Skeletal muscle tissue (tissue), 4 donors: Measurements from ENCODE around the gene GRM6. TPM values are rescaled to one million over a fixed set of nuclear protein-coding genes. Genes with fewer than 3 reads are reported as not detected.

Experiments
- H3K27ac ChIP-seq: one replicate; pipeline ENCODE4 v1.7.0; 2013; ENCODE audit warnings: mild to moderate bottlenecking, low read depth, low read length, inconsistent platforms
- H3K27me3 ChIP-seq, 3 donors: one replicate each; pipeline ENCODE4 v1.7.0; 2013; ENCODE audit warnings: low read length in 3 of 3; ENCODE audit not compliant: control insufficient read depth in 3 of 3, insufficient read depth in 3 of 3
- H3K36me3 ChIP-seq, 3 donors: one replicate each; pipeline ENCODE4 v1.7.0; 2013; ENCODE audit warnings: low read length in 3 of 3; ENCODE audit not compliant: control insufficient read depth in 3 of 3, insufficient read depth in 3 of 3
- H3K4me1 ChIP-seq, 3 donors: one replicate each; pipeline ENCODE4 v1.7.0; 2013; ENCODE audit warnings: low read length in 3 of 3, mild to moderate bottlenecking in 3 of 3; ENCODE audit not compliant: control insufficient read depth in 3 of 3, insufficient read depth in 3 of 3
- H3K4me3 ChIP-seq, 3 donors: one replicate each; pipeline ENCODE4 v1.7.0; 2013; ENCODE audit warnings: low read length in 3 of 3
- H3K9ac ChIP-seq, 3 donors: one replicate each; pipeline ENCODE4 v1.7.0; 2013; ENCODE audit warnings: low read length in 3 of 3, mild to moderate bottlenecking in 3 of 3, moderate library complexity in 2 of 3, low read depth in 1 of 3
- H3K9me3 ChIP-seq, 3 donors: one replicate each; pipeline ENCODE4 v1.7.0; 2013; ENCODE audit warnings: low read length in 3 of 3; ENCODE audit not compliant: control insufficient read depth in 3 of 3
- total RNA-seq: library from RNA; depleted of rRNA; stranded (reverse); fragments of >200 nt; gene quantifications from one replicate; pipeline ENCODE4 v1.2.3, GENCODE V29; 2014
- donor health status: Osteomylitis.

The GRM6 gene
- total RNA-seq, 1 donor from 2014 or later = not detected

GRCh38 chr5:178995341-178995690, 196 bp upstream of the GRM6 start:
- Histone ChIP-seq H3K4me3 (no peak overlapping the region), H3K27me3 (peaks cover 21 to 37% (median 27%) of the 10 kb centered on the region in 3 donors), H3K27ac (no peak overlapping the region), H3K36me3 (no peaks in the 10 kb centered on the region), H3K9me3 (no peaks in the 10 kb centered on the region), H3K9ac (no peak overlapping the region), H3K4me1 (no peaks in the 10 kb centered on the region)

GRCh38 chr5:178993955-178994579, 1.1 kb downstream of the GRM6 start:
- peaks cover 21 to 37% (median 27%) of the 10 kb centered on the region in 3 donors for H3K27me3 ChIP-seq
- H3K9ac ChIP-seq = no peak overlapping the region
- no peaks in the 10 kb centered on the region for H3K36me3 ChIP-seq
- H3K9me3 ChIP-seq = peaks cover 5 to 6% (median 6%) of the 10 kb centered on the region in 3 donors
- no peak overlapping the region for H3K27ac ChIP-seq
- no peaks in the 10 kb centered on the region for H3K4me1 ChIP-seq
- H3K4me3 ChIP-seq = no peak overlapping the region

- Histone ChIP-seq H3K27ac (no peak overlapping the region), H3K36me3 (no peaks in the 10 kb centered on the region), H3K9me3 (peaks cover 6 to 7% (median 6%) of the 10 kb centered on the region in 3 donors), H3K4me3 (no peak overlapping the region), H3K4me1 (no peaks in the 10 kb centered on the region), H3K27me3 (peaks cover 21 to 35% (median 27%) of the 10 kb centered on the region in 3 donors), H3K9ac (no peak overlapping the region)
These were observed 1.8 kb downstream of the GRM6 start for GRCh38 chr5:178993236-178993765.

- Histone ChIP-seq H3K27me3 (peaks cover 21 to 35% (median 27%) of the 10 kb centered on the region in 3 donors), H3K4me3 (no peak overlapping the region), H3K9me3 (peaks cover 6 to 9% (median 6%) of the 10 kb centered on the region in 3 donors), H3K9ac (no peak overlapping the region), H3K27ac (no peak overlapping the region), H3K4me1 (no peaks in the 10 kb centered on the region), H3K36me3 (no peaks in the 10 kb centered on the region)
These were observed 2.7 kb downstream of the GRM6 start for GRCh38 chr5:178992291-178992895.

- Histone ChIP-seq H3K4me3 (no peak overlapping the region), H3K27me3 (peaks cover 19 to 30% (median 27%) of the 10 kb centered on the region in 3 donors), H3K36me3 (no peaks in the 10 kb centered on the region), H3K9ac (no peak overlapping the region), H3K4me1 (no peaks in the 10 kb centered on the region), H3K9me3 (peaks cover 6 to 14% (median 12%) of the 10 kb centered on the region in 3 donors), H3K27ac (no peak overlapping the region)
These were observed 3.7 kb downstream of the GRM6 start for GRCh38 chr5:178991190-178992145.

- Histone ChIP-seq H3K9me3 (peaks cover 6 to 18% (median 12%) of the 10 kb centered on the region in 3 donors), H3K27ac (no peak overlapping the region), H3K36me3 (no peaks in the 10 kb centered on the region), H3K4me1 (no peaks in the 10 kb centered on the region), H3K9ac (no peak overlapping the region), H3K4me3 (no peak overlapping the region), H3K27me3 (peaks cover 12 to 22% (median 20%) of the 10 kb centered on the region in 3 donors)
These were observed 4.6 kb downstream of the GRM6 start for GRCh38 chr5:178990491-178990890.

- H3K4me3 ChIP-seq = no peak overlapping the region
- H3K4me1 ChIP-seq = no peaks in the 10 kb centered on the region
- peaks cover 6 to 21% (median 12%) of the 10 kb centered on the region in 3 donors for H3K9me3 ChIP-seq
- H3K27me3 ChIP-seq = peaks cover 11 to 19% (median 14%) of the 10 kb centered on the region in 3 donors
- H3K9ac ChIP-seq = no peak overlapping the region
- no peaks in the 10 kb centered on the region for H3K36me3 ChIP-seq
- H3K27ac ChIP-seq = no peak overlapping the region
These were observed 5.8 kb downstream of the GRM6 start for GRCh38 chr5:178989311-178989710.

- H3K9me3 ChIP-seq = peaks cover 6 to 23% (median 12%) of the 10 kb centered on the region in 3 donors
- H3K36me3 ChIP-seq = no peaks in the 10 kb centered on the region
- H3K27ac ChIP-seq = no peak overlapping the region
These were observed 6.5 kb downstream of the GRM6 start for GRCh38 chr5:178988436-178989220.

GRCh38 chr5:178986326-178986960, 8.7 kb downstream of the GRM6 start:
- no peak overlapping the region for H3K4me3 ChIP-seq
- no peak overlapping the region for H3K27ac ChIP-seq
- H3K9me3 ChIP-seq = peaks cover 6 to 33% (median 16%) of the 10 kb centered on the region in 3 donors
- H3K36me3 ChIP-seq = no peaks in the 10 kb centered on the region
- H3K9ac ChIP-seq = no peak overlapping the region
- H3K4me1 ChIP-seq = no peaks in the 10 kb centered on the region
- no peaks in the 10 kb centered on the region for H3K27me3 ChIP-seq

More at GRCh38 chr5:178988436-178989220, 6.5 kb downstream of the GRM6 start:
- H3K4me3 ChIP-seq = no peak overlapping the region
- peaks cover 10 to 12% (median 11%) of the 10 kb centered on the region in 3 donors for H3K27me3 ChIP-seq
- H3K4me1 ChIP-seq = no peaks in the 10 kb centered on the region
- H3K9ac ChIP-seq = no peak overlapping the region
